OCI-M1 (cell line): ENCODE data around the gene NPM1.
A peak's percentile ranks its signal among the peaks of the same experiment; 100 is the strongest.
"Not testable (repeated sequence)": the region's sequence is repeated elsewhere in the genome, so short reads cannot be mapped to it uniquely, and the experiment has no call there.

Experiments
- DNase-seq: peaks from one replicate; lab custom pipeline; 2025; lab: John Stamatoyannopoulos, UW

NPM1 gene

DNA sequence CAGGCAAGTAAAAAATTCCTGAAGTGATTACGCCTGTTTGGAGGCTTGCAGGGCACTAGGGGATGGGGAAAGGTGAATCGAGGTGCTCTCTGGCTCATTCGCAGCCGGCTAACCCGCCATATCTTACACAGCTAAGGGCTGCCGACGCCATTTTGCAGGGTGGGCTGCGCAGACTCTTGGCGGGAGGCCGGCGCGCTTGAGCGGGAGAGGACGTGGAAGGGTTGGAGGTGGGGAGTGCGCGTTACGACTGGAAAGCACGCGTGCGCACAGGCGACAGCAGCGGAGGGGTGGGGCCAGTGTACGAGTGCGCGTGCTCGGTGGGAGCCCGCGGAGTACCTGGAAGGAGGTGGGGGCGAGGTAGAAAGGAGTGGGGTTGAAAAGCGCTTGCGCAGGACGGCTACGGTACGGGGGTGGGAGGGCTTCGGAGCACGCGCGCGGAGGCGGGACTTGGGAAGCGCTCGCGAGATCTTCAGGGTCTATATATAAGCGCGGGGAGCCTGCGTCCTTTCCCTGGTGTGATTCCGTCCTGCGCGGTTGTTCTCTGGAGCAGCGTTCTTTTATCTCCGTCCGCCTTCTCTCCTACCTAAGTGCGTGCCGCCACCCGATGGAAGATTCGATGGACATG is at the start of gene NPM1:
Gene NPM1 (plus strand): TSS at position 505 of the 625 bp plus-strand sequence. CDS start 100 bp downstream, at position 605.
- DNase-seq: peak; percentile 99

- no peak for DNase-seq
Measured at GRCh38 chr5:171340042-171340441, 47.6 kb upstream of the NPM1 start.

GRCh38 chr5:171340491-171340890 is 47.2 kb upstream of the NPM1 start:
- DNase-seq: no peak

GRCh38 chr5:171342362-171343111 is 45.1 kb upstream of the NPM1 start:
- DNase-seq: peak; percentile 76

GRCh38 chr5:171344936-171345608 is 42.6 kb upstream of the NPM1 start:
- no peak for DNase-seq

GRCh38 chr5:171351536-171352073 is 36.0 kb upstream of the NPM1 start:
- no peak for DNase-seq

GRCh38 chr5:171355302-171355724 is 32.3 kb upstream of the NPM1 start:
- DNase-seq: no peak

DNA sequence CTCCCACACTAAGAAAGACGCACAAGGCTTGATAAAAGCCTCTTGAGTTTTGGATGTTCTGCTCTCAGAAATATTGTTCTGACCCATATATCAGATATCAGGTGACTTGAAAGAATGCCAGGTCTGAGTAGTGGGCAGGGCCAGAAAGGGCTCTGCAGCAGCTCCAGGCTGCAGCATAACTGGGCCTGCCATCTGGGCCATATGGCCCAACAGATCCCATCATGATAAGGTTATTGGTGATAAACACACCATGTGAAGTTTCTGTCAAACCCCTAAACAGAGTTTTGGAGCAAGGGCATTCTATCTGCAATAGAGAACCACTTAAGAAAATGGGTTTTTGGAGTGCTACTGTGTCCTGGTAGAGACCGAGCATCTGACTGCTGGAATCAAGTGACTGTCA is 29.8 kb upstream of the NPM1 start:
- no peak for DNase-seq

- DNase-seq: peak; percentile 57
Measured at GRCh38 chr5:171361151-171361550, 26.5 kb upstream of the NPM1 start.

DNA sequence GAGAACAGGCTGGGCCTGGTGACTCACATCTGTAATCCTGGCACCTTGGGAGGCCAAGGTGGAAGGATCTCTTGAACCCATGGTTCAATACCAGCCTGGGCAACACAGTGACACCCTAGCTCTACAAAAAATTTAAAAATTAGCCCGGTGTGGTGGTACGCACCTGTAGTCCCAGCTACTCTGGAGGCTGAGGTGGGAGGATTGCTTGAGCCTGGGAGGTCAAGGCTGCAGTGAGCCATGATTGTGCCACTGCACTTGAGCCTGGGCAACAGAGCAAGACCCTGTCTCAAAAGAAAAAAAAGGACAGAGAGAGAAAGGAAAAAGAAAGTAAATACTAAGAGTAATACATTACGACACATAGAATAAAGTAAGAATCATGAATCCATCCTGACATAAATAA is 24.4 kb upstream of the NPM1 start:
- DNase-seq: not testable (repeated sequence)

GRCh38 chr5:171363846-171364245 is 23.8 kb upstream of the NPM1 start:
- peak; percentile 84 for DNase-seq

GRCh38 chr5:171365351-171365750 is 22.3 kb upstream of the NPM1 start:
- DNase-seq: peak; percentile 50

DNA sequence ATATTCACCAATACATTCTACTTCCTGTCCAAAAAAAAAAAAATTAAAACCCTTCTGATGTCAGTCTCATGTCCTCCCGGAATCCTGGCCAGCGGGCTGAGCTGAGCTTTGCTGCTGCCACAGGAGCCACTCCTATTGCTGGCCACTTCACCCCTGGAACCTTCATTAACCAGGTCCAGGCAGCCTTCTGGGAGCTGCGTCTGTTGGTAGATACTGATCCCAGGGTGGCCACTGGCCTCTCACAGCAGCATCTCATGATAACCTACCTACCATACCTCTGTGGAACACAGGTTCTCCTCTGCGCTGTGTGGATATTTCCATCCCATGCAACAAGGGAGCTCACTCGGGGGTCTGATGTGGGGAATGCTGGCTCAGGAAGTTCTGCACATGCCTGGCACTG is 21.0 kb upstream of the NPM1 start:
- DNase-seq: no peak

- DNase-seq: no peak
Measured at GRCh38 chr5:171367424-171368370, 20.0 kb upstream of the NPM1 start.

- DNase-seq: no peak
Measured at GRCh38 chr5:171369056-171369455, 18.6 kb upstream of the NPM1 start.

DNA sequence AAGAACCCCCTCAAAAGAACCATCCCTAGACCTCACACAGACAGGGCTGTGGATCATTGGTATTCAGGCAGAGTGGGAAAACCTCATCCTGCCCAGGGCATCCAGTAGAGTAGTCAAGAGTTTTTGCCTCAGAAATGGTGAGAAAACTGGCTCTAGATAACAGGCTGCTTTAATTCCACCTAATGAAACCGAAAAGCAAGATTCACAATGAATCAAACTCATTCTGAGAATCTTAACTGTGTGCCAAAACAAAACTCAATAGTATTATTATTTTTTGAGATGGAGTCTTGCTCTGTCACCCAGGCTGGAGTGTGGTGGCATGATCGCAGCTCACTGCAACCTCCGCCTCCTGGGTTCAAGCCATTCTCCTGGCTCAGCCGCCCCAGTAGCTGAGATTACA is 17.8 kb upstream of the NPM1 start:
- DNase-seq: no peak

DNA sequence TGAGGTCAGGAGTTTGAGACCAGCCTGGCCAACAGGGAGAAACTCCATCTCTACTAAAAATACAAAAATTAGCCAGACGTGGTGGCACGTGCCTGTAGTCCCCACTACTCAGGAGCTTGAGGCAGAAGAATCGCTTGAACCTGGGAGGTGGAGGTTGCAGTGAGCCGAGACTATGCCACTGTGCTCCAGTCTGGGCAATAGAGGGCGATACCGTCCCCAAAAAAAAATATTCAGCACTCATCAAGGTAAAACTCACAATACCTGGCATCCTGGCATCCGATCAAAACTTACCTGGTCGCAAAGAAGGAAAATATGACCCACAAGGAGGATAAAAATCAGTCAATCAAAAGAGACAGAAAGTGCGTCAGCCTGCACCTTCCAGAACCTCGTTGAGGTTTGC is 16.8 kb upstream of the NPM1 start:
- not testable (repeated sequence) for DNase-seq

GRCh38 chr5:171371326-171371725 is 16.3 kb upstream of the NPM1 start:
- no peak for DNase-seq

DNA sequence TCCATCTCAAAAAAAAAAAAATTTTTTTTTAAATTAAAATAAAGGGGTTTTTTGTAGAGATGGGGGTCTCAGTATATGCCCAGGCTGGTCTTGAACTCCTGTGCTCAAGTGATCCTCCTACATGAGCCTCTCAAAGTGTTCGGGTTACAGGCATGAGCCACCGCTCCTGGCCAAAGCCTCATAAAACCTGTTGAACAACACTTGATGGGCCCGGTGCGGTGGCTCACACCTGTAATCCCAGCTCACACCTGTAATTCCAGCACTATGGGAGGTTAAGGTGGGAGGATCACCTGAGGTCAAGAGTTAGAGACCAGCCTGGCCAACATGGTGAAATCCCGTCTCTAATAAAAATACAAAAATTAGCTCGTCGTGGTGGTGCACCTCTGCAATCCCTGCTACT is 7.7 kb upstream of the NPM1 start:
- no peak for DNase-seq

DNA sequence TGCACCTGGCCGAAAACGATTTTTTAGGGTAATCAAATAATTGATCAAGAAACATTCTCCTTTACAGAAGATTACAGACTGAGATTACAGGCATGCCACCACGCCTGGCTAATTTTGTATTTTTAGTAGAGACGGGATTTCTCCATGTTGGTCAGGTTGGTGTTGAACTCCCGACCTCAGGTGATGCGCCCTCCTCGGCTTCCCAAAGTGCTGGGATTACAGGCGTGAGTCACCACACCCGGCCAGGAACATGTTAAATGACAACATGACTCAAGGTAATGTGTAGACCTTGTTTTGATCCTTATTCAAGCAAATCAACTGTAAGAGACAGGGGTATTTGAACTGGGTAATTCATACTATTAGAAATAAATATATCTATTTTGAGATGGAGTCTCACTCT is 3.2 kb upstream of the NPM1 start:
- DNase-seq: not testable (repeated sequence)

- not testable (repeated sequence) for DNase-seq
Measured at GRCh38 chr5:171384999-171385398, 2.6 kb upstream of the NPM1 start.
